ENCODE measurements around the gene DBNDD1.
"Not testable (repeated sequence)": the region's sequence is repeated elsewhere in the genome, so short reads cannot be mapped to it uniquely, and the experiment has no call there.

DNA sequence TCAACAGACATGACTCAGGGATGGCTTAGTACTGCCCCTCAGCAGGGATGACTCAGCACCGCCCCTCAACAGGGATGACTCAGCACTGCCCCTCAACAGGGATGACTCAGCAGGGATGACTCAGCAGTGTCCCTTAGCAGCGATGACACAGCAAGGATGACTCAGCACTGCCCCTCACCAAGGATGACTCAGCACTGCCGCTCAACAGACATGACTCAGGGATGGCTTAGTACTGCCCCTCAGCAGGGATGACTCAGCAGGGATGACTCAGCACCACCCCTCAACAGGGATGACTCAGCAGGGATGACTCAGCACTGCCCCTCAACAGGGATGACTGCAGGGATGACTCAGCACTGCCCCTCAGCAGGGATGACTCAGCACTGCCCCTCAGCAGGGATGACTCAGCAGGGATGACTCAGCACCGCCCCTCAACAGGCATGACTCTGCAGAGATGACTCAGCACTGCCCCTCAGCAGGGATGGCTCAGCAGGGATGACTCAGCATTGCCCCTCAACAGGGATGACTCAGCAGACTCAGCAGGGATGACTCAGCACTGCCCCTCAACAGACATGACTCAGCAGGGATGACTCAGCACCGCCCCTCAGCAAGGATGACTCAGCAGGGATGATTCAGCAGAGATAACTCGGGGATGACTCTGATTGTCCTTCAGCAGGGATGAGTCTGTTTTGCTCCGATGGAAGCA is 23.6 kb downstream of the DBNDD1 start:
- TF ChIP-seq, protein P1, sequence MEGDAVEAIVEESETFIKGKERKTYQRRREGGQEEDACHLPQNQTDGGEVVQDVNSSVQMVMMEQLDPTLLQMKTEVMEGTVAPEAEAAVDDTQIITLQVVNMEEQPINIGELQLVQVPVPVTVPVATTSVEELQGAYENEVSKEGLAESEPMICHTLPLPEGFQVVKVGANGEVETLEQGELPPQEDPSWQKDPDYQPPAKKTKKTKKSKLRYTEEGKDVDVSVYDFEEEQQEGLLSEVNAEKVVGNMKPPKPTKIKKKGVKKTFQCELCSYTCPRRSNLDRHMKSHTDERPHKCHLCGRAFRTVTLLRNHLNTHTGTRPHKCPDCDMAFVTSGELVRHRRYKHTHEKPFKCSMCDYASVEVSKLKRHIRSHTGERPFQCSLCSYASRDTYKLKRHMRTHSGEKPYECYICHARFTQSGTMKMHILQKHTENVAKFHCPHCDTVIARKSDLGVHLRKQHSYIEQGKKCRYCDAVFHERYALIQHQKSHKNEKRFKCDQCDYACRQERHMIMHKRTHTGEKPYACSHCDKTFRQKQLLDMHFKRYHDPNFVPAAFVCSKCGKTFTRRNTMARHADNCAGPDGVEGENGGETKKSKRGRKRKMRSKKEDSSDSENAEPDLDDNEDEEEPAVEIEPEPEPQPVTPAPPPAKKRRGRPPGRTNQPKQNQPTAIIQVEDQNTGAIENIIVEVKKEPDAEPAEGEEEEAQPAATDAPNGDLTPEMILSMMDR (IDR thresholded peaks at IDR 0.05): not testable (repeated sequence)
- TF ChIP-seq EZH2 (IDR thresholded peaks at IDR 0.05; ENCODE audit: borderline replicate concordance, insufficient read depth, low read depth, low read length, poor library complexity, severe bottlenecking): not testable (repeated sequence)
